Ecto neural progenitor cell (in vitro differentiated cells): ENCODE measurements around the gene PUM1.
"Not testable (repeated sequence)": the region's sequence is repeated elsewhere in the genome, so short reads cannot be mapped to it uniquely, and the experiment has no call there.

Experiments
- DNase-seq: peaks from one replicate; pipeline ENCODE4 v3.0.0-alpha.2; 2018; ENCODE audit warnings: low spot score

The PUM1 gene

DNA sequence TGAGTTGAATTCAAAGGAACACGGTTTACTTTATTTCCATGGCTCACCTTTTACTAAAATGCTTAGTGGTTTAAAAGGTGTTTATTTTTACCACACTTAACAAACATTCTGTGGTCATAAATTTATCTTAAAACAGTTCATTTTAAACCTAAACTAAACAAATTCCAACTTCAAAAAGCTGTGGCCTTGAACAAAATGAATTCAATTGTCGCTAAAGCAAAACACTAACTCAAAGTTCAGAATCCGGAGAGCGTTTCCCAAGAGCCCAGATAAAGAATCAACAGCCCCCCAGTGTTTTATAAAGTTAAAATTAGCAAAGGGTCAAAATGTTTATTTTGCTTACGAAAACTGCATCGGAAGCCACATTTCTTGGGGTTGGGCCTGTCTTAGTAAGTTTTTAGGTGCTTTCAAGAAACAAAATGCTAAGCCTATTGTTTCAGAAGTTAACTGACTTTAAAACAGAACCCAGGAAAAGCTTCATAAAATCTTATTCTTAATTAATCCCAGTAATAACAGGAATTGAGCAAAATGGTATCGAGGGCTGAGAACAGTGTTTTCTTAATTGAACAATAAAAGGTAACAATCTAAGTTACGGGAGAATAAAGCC, 1.3 kb downstream of the PUM1 start:
- no peak for DNase-seq

DNA sequence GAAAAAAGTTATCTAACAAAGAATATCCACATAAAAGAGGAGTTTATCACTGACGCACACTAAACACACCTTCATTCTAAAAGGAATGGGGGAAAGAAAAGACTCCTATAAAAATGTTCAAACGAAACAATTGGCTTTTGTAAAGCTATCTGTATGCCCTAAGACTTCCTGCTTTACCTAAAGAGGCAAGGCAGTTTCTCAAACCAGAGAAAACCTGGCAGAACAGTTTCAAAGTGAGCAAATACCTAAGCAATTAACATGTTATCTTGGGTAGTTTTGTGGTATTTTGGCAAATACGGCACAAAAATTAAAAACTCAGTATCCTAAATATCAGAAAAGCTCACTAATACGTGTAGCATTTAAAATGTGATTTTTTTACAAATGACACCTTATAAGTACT, 1.9 kb downstream of the PUM1 start:
- no peak for DNase-seq

DNA sequence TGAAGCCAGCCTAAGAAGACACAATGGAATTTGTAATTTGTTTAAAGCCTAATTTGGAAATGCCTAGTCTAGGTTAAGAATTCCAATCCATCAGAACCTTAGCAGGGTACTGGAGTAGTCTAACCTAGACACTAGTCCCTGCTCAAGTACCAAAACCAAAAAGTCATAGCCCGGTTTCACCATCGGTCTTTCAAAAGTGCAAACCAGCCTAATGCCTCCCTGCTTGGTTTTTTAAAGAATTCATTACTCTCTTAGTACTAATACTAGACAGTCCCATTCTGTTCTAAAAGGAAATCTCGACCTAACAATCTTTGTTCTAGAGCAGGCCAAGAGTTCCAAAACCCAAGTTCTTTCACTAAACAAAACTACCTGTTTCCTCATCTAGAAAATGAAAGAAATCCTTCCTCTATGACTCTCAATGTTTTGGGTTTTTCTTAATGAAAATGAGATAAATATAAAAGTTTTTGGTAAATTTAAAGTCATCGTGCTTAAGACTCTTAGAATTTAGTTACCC, 2.6 kb downstream of the PUM1 start:
- DNase-seq = no peak

DNA sequence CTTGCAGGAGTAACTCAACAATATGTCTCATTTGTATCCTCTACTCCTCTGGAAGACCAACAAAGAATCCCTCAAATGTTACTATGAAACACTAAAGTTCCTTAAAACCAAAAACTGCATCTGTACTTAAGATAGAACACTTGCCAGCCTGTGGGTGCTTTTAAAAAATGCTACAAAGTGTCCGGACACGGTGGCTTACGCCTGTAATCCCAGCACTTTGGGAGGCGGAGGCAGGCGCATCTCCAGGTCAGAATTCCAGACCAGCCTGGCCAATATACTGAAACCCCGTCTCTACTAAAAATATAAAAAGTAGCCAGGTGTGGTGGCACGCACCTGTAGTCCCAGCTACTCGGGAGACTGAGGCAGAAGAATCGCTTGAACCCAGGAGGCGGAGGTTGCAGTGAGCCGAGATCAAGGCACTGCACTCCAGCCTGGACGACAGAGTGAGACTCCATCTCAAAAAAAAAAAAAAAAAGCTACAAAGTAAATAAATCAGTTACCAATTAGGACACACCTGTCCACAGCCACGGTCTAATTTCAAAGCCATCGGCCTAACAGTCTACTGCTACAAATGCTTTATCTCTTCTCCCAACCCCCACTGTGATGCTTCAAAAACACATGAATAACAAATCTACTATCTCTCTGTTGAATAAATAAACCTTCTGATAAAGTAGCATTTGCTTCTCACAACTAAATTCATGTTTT, 3.2 kb downstream of the PUM1 start:
- not testable (repeated sequence) for DNase-seq

- DNase-seq = no peak
These were observed 7.5 kb downstream of the PUM1 start for GRCh38 chr1:31058012-31058411.

DNA sequence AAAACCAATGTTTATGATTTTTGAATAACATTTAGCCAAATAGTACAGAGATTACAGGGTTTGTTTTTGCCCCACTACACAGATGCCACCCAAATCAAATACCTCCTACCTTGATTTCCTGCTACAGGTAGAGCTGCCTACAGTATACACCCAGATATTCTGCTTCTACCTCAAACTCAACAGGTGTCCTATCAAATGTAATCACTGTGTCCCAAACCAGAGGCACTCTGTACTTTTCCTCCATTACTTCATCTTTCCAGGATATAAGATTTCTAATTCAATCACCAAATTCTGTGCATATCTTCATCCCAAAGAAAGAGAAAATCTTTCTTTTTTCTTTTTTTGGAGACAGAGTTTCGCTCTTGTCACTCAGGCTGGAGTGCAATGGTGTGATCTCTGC, 9.6 kb downstream of the PUM1 start:
- no peak for DNase-seq

DNA sequence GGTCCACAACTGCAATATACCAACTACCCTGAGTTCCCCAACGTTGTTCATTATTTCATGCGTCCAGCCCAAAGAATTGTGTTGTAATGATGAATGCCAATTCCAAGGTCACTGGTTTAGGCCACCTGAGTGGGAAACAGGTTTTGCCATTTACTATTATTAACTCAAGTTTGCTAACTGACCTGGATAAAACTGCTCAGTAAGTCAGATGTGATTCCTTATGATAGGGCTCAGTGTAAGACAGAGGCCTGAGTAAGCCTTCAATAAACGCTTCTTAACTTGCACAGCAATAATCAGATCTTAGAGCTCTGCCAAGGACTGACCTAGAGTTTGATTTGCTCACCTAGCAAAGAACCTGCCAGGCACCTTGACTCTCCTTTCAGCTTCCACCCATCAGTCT, 10.0 kb downstream of the PUM1 start:
- DNase-seq = no peak

GRCh38 chr1:31054958-31055481, 10.5 kb downstream of the PUM1 start:
- DNase-seq = no peak

GRCh38 chr1:31054349-31054748, 11.2 kb downstream of the PUM1 start:
- DNase-seq = no peak

DNA sequence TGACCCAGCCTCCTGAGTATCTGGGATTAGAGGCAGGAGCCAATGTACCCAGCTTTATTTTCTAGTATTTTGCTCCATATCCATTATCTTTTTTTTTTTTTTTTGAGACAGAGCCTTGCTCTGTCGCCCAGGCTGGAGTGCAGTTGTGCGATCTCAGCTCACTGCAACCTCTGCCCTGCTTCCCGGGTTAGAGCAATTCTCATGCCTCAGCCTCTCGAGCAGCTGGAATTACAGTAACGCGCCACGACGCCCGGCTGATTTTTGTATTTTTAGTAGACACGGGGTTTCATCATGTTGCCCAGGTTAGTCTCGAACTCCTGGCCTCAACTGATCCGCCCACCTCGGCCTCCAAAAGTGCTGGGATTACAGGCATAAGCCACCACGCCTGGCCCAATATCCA, 12.9 kb downstream of the PUM1 start:
- DNase-seq = not testable (repeated sequence)

DNA sequence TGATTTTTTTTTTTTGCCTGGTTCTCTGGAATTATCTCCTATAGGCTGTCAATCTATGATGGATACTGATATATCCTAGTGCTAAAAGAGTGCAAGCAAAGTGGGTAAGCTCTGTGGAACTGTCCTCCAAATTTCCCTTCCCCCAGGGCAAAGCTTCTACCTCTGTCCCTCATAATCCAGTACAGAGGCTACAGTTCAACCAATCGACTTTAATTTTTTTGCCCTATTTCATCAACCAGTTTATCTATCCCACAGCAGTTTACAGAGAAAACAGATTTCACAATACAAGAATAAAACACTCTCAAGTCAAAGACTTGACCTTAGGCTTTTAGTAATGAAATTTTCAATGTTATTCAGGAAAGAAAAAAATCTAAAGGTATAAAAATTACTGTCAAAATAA, 13.9 kb downstream of the PUM1 start:
- DNase-seq = no peak

GRCh38 chr1:31047507-31047906, 18.0 kb downstream of the PUM1 start:
- not testable (repeated sequence) for DNase-seq

- DNase-seq = no peak
These were observed 21.9 kb downstream of the PUM1 start for GRCh38 chr1:31043631-31044030.

GRCh38 chr1:31042656-31043055, 22.9 kb downstream of the PUM1 start:
- DNase-seq = no peak

DNA sequence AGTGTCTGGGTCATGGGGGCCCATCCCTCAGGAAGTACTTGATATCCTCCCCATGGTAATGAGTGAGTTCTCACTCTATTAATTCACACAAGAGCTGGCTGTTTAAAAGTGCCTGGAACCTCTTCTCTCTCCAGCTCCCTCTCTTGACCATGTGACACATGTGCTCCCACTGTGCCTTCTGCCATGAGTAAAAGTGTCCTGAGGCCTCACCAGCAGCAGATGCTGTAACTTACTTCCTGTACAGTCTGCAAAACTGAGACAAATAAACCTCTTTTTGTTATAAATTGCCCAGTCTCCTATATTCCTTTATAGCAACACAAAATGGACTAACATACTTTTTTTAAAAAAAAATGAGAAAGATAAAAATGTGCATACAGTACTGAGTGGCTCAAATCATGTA, 24.0 kb downstream of the PUM1 start:
- DNase-seq = no peak

- DNase-seq = no peak
These were observed 25.5 kb downstream of the PUM1 start for GRCh38 chr1:31040038-31040437.

DNA sequence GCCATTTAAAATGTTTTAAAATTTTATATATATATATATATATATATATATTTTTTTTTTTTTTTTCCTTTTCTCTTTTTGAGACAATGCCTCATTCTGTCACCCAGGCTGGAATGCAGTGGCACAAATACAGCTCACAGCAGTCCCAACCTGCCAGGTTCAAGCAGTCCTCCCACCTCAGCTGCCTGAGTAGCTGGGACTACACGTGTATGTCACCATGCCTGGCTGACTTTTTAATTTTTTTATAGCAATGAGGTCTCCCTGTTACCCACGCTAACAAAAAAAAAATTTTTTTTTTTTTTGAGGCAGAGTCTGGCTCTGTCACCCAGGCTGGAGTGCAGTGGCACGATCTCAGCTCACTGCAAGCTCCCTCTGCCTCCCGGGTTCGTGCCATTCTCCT, 26.6 kb downstream of the PUM1 start:
- DNase-seq = not testable (repeated sequence)

DNA sequence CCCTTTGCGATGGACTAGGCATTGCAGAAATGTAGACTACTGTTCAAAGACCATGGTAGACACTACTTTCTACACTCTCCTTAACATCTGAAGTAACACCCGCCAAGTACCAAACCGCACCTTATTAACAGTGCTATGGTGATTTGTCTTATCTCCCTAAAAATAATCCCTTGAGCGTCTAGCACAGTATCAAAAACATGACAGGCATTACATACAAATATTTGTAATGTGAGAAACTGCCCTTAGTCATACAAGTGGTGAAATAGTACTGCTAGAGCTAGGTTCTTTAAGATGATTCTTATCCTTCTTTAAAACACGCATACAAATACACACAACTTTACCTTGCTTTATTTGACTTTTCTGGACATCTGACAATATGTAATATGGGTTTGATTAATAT, 27.2 kb downstream of the PUM1 start:
- no peak for DNase-seq

DNA sequence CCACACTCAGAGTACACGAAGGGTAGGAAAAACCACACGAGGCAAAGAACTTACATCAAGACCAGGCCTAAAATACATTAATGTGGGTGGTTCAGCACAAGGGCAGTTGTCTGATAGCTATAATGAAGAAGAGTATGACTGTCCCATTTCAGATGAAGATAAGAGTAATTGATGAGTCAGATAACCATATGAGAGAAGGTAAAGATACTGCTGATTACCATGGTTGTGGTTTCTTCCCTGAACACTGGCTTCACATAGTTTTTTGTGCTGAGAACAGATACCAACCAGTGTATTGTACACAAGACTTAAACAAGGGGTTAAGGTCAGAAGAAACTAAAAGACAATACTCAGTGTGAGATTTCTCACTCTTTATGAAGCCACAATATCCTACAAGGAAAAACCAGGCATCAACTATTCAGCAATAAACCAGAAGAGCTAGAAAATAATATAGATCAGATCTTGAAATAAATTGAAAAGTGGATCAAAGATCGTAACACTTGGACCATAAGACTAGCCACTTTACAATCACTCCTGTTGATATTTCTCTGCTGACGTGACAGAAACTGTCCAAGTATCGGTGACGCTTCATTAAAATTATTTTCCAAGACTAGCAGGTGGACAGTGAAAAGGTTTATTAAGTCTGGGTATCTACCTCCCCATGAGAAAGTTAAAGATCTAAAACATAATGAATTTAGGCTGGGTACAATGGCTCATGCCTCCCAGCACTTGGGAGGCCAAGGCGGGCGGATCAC, 28.6 kb downstream of the PUM1 start:
- no peak for DNase-seq

- no peak for DNase-seq
These were observed 31.9 kb downstream of the PUM1 start for GRCh38 chr1:31033598-31033997.

GRCh38 chr1:31032266-31032665, 33.3 kb downstream of the PUM1 start:
- no peak for DNase-seq

- no peak for DNase-seq
These were observed 34.0 kb downstream of the PUM1 start for GRCh38 chr1:31031330-31032143.
